Hematopoietic multipotent progenitor cell treated with erythropoietin and hydrocortisone succinate and interleukin-3 and kit ligand, for 8 days (in vitro differentiated cells): ENCODE measurements around the gene DMKN.

Experiments
- DNase-seq: peaks from one replicate; pipeline ENCODE4 v3.0.0-alpha.2; 2015

Gene DMKN, protein sequence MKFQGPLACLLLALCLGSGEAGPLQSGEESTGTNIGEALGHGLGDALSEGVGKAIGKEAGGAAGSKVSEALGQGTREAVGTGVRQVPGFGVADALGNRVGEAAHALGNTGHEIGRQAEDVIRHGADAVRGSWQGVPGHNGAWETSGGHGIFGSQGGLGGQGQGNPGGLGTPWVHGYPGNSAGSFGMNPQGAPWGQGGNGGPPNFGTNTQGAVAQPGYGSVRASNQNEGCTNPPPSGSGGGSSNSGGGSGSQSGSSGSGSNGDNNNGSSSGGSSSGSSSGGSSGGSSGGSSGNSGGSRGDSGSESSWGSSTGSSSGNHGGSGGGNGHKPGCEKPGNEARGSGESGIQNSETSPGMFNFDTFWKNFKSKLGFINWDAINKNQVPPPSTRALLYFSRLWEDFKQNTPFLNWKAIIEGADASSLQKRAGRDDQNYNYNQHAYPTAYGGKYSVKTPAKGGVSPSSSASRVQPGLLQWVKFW

GRCh38 chr19:35513628-35514281 is at the start of gene DMKN:
Gene DMKN (minus strand): TSS chr19:35513649. CDS start chr19:35513475, 174 bp downstream.
- no peak for DNase-seq

- no peak for DNase-seq
Measured at GRCh38 chr19:35562776-35563175, 49.3 kb upstream of the DMKN start.

DNA sequence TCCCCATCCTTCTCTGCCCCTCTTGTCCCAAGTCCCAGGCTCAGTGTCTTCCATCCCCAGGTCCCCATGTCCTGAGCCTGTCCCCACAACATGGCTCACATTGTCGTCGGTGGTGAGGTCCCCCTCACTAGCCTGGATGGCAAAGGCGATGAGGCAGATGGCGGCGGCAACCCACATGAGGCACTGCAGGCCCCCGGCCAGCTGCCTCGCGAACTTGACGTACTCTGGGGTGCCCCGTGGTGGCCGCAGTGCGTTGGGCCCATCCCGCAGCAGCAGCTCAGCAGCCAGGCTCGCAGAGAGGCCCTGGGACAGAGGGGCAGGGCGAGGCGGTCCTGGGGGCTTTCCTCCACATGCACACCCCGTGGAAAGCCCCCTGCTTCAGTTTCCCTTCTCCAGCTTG is 48.9 kb upstream of the DMKN start:
- no peak for DNase-seq

DNA sequence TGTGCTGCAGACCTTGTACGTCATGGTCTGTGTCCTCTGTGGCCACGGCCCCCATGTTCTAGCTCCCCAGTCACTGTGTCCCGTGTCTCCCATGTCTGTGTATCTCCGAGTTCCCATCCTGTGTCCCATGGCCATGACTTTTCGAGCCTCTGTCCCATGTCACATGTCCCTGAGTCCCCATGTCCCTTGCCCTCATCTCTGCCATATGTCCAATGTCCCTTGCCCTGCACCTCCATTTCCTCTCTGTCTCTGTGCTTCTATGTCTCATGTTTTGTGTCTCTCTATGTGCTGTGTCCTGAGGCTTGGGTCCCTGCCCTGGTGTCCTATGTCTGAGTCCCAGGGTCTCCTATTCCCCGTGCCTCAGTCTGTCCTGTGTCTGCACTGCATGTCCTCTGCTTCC is 48.0 kb upstream of the DMKN start:
- DNase-seq = no peak

DNA sequence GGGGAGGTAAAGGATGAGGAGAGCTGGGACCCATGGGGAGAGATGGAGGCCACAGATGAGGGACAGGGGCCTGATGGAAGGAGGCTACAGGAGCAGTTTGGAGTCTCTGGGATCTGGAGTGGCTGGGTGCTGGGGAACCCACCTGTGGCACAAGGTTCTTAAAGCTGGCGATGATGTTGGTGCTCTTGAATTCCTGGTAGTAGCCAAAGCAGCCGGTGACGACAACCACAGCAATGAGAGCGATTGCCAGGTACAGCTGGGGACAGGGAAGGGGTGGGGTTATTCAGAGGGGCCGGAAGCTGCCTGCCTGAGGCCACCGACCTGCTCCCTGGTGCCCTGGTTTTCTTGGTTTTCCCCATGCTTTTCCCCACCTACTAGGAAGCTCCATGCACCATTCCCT is 47.2 kb upstream of the DMKN start:
- DNase-seq = no peak

DNA sequence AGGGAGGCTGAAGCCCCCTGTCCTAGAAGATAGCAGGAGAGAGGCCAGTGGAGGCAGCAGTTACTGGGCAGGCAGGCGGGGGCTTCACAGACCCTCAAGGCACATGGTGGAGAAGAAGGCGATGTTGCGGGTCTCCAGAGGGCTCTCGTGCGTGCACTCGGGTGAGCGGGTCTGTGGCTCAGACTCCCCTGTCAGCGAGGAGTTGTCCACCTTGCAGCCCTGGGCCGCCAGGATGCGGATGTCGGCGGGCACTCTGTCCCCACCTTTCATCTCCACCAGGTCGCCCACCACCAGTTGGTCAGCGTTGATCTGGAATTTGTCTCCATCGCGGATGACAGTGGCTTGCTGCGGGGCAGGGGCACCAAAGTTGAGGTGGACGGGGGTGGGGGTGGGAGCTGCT is 46.8 kb upstream of the DMKN start:
- DNase-seq = no peak

GRCh38 chr19:35559781-35560180 is 46.3 kb upstream of the DMKN start:
- DNase-seq = no peak

- no peak for DNase-seq
Measured at GRCh38 chr19:35559281-35559659, 45.8 kb upstream of the DMKN start.

DNA sequence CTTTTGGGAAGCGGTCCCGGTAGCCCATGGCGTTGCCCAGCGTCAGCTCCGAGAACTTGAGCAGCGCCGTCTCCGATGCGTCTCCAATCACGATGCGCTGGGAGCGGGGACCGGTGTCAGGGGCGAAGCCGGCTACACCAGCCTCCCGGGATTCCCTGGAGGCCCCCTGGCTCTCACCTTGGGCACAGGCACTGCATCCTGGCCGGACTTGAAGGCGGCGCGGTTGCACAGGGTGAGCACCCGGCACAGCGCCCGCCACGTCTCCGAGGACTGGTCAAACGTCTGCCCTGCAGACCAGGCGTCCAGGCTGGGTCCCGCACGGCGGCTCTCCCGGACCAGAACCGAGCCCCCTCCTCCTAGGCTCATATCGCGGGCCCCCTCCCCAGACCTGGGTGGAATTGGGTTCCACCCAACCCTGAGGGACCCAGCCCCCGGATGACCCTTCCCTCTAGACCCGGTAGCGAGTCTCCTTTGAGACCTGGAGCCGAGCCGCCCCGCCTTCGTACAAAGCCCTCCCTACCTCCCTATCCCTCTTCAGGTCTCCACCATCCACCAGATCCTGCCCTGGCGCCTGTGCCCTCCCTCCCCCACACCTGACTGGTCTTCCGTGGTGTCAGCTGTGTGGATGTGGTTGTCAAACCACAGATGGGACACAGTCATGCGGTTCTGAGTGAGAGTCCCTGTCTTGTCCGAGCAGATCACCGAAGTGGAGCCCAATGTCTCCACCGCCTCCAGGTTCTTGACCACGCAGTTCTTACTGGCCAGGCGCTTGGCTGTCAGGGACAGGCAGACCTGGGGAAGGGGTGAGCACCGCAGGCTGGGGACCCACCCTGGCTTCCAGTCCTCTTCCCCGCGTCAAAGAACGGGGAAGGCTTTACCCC is 45.2 kb upstream of the DMKN start:
- no peak for DNase-seq

DNA sequence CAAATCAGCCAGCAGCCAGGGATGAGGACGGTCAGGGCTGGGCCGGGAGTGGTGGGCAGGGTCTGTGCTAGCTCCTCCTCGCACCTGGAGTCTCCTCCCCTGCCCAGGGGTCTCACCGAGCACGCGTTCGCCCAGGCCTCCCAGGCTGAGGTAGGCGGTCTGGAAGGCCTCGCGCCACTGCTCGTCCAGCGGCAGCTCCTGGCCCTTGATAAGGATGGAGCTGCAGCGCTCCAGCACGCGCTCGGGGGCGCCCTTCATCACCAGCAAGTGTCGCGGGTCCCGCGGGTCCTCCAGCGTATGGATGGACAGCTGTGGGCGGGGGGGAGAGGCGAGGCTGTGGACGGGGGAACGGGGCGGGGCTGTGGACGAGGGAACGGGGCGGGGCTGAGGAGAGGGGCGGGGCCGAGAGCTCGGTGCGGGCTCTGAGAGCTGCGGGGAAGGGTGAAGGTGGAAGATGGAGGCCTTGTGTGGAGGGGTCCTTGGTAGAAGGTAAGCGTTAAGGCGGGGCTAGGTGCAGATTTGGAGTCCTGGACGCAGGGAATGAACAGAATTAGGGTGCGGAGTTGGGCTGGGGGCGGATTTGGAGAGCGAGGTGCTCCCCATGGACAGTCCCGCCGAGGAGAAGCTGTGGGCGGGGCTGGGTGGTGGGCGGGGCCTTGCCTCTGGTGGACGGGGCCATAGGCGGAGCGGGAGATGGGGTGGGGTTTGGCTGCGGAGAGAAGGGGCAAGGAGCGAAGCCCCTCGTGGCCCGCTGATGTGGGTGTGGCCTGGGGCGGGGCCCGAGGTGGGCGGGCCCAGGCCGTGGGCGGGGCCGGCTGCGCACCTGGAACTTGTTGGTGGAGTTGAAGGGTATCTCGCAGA is 44.3 kb upstream of the DMKN start:
- DNase-seq = peak; percentile 62

- DNase-seq = no peak
Measured at GRCh38 chr19:35556846-35557538, 43.5 kb upstream of the DMKN start.

- DNase-seq = no peak
Measured at GRCh38 chr19:35556025-35556590, 42.7 kb upstream of the DMKN start.

DNA sequence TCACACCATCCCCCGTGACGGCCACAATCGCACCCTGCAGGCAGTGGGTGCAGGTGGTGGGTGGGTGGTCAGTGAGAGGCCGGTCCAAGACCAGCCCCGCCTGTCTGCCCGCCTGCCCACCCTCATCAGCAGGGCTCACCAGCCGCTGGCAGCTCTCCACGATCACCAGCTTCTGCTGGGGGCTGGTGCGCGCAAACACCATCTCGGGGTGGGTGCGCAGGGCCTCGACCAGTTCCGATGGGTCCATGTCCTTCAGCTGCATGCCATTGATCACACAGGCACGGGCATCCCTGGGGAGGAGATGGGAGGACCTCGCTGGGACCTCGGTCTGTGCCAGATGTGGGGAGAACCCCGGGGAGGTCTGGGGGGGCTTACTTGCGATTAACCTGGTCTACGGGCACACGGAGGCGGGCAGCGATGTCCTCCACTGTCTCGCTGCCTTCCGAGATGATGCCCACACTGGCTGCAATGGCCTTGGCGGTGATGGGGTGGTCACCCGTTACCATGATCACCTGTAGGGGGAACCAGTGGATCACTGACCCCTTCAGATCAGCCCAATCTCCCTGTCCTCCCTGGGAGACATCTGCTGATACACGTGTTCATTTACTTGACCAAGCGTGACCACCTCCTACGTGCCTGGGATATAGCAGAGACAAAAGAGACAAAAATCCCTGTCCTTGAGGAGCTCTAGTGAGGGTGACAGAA is 42.0 kb upstream of the DMKN start:
- DNase-seq = peak; percentile 13

GRCh38 chr19:35554076-35554475 is 40.6 kb upstream of the DMKN start:
- no peak for DNase-seq

- no peak for DNase-seq
Measured at GRCh38 chr19:35553385-35554000, 40.0 kb upstream of the DMKN start.

- no peak for DNase-seq
Measured at GRCh38 chr19:35552534-35553384, 39.3 kb upstream of the DMKN start.

DNA sequence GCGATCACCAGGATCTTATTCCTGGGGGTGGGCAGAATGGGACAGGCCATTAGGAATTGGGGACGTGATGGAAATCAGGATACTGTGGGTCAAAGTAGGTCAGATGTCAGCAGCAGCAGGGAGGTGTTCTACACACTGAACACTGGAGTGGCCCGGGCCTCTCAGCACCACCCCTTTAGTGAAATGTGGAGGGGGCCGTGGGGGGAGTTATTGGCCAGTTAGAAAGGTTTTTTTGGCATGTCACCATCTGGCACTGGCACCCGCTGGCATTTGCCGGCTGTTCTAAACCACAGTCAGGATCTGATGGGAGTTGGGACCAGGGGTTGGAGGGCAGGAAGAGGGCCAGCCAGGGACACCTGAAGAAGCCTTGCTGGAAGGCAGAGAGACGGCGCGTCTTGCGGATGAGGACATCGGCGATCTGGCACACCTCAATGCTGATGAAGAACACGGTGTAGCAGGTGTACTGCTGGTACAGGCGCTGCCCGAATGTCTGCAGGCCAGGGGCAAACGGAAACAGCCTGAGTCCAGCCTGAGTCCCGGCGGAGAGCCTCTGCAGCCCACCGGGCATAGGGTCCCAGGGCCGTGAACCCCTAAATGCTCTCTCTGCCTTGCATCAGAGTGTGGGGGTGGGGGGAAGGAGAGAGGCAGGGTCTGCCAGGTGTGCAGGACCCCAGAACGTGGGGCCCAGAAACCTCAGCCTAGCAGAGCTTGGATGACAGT is 37.8 kb upstream of the DMKN start:
- DNase-seq = no peak

- DNase-seq = no peak
Measured at GRCh38 chr19:35549879-35550523, 36.6 kb upstream of the DMKN start.
